Prostate gland (tissue), 2 donors: Measurements from ENCODE around the gene ATMIN. TPM values are rescaled to one million over a fixed set of nuclear protein-coding genes. Genes with fewer than 3 reads are reported as not detected.

Experiments
- DNase-seq: peaks from one replicate; pipeline ENCODE4 v3.0.0-alpha.2; 2019; ENCODE audit warnings: low spot score
- H3K27ac ChIP-seq, 2 donors: fragments of 200-600 bp; sonication (generic); 2 replicates each; pipeline ENCODE4 v1.5.1; 2017 to 2019
- H3K27me3 ChIP-seq: fragments of 200-600 bp; sonication (generic); replicated peaks from 2 replicates; pipeline ENCODE4 v1.5.1; 2019; ENCODE audit not compliant: insufficient read depth
- H3K36me3 ChIP-seq, 2 donors: fragments of 200-600 bp; sonication (generic); 1 replicate in 1 of 2; 2 replicates in 1 of 2; pipeline versions ENCODE4 v1.5.1 to v1.8.1; 2017 to 2019
- H3K4me1 ChIP-seq: fragments of 200-600 bp; sonication (generic); replicated peaks from 2 replicates; pipeline ENCODE4 v1.5.1; 2019
- H3K4me3 ChIP-seq, 2 donors: fragments of 200-600 bp; sonication (generic); 2 replicates each; pipeline ENCODE4 v1.5.1; 2017 to 2019
- H3K9me3 ChIP-seq: fragments of 200-600 bp; sonication (generic); 2 replicates; pipeline ENCODE4 v1.5.1; 2017
- POLR2A ChIP-seq: fragments of 450-650 bp; IDR thresholded peaks from one replicate; pipeline ENCODE4 v1.6.1; 2016; ENCODE audit warnings: antibody characterized with exemption, mild to moderate bottlenecking
- POLR2AphosphoS5 ChIP-seq: sonication (generic); formaldehyde crosslinking; IDR thresholded peaks from one replicate; pipeline ENCODE4 v1.6.1; 2017; ENCODE audit warnings: antibody characterized with exemption
- WGBS: methylation state at CpG from one replicate; pipeline ENCODE4 v1.1.5; 2018; 5-methylcytosine and 5-hydroxymethylcytosine counted together
- intact Hi-C: fragments of 100-400 bp; cut with DNase I; formaldehyde crosslinking; loops from one replicate; pipeline ENCODE4 v1.14.2; 2022
- total RNA-seq, 2 donors: library from RNA; depleted of rRNA; stranded (reverse); fragments of >200 nt; gene quantifications; one replicate each; pipeline ENCODE4 v1.1.0, GENCODE V29; 2016
- TF ChIP-seq, protein P1 (sequence below), 4 experiments: fragments of 200-600 bp in 2 of 4; fragments of 450-650 bp in 2 of 4; sonication (generic) in 2 of 4; IDR thresholded peaks; 1 replicate in 3 of 4; 2 replicates in 1 of 4; pipeline ENCODE4 v1.5.1; 2016 to 2019; ENCODE audit warnings: antibody characterized with exemption in 4 of 4, mild to moderate bottlenecking in 2 of 4, moderate library complexity in 2 of 4

Gene ATMIN
- total RNA-seq, 2 donors from 2014 or later: 47.1 to 62.4 TPM

DNA sequence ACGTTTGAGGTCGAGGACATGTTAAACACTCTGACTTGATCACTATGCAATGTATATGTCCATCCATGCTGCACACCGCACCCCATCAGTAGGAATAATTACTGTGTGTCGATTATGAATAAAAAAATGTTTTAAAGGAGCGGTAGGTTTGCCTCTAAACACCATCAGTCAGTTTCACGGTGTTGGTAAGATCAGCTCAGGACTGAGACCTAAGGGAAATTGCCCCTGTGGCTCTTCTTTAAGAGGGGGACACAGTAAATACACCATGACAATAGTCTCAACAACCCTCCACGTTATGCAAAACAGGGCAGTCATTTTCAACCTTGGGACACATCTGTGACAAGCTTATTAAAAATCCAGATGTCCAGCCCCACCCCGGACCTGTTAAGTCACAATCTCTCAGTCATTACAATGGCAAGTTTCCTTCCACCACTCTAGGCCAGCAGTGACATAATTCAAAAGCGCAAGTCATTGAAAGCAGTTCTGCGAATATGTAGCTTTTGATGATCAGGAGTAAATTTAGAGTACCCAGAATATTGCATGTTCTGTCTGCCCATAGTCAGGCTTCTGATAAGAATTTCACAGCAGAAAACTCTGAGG is 1.2 kb downstream of the ATMIN start:
- TF ChIP-seq, protein P1, sequence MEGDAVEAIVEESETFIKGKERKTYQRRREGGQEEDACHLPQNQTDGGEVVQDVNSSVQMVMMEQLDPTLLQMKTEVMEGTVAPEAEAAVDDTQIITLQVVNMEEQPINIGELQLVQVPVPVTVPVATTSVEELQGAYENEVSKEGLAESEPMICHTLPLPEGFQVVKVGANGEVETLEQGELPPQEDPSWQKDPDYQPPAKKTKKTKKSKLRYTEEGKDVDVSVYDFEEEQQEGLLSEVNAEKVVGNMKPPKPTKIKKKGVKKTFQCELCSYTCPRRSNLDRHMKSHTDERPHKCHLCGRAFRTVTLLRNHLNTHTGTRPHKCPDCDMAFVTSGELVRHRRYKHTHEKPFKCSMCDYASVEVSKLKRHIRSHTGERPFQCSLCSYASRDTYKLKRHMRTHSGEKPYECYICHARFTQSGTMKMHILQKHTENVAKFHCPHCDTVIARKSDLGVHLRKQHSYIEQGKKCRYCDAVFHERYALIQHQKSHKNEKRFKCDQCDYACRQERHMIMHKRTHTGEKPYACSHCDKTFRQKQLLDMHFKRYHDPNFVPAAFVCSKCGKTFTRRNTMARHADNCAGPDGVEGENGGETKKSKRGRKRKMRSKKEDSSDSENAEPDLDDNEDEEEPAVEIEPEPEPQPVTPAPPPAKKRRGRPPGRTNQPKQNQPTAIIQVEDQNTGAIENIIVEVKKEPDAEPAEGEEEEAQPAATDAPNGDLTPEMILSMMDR (IDR thresholded peaks at IDR 0.05): no peak
- TF ChIP-seq POLR2AphosphoS5: no peak
- no peak for TF ChIP-seq POLR2A
- H3K9me3 ChIP-seq: no peaks in the 10 kb centered on the region
- H3K27me3 ChIP-seq: no peaks in the 10 kb centered on the region
- WGBS: 21% methylated on average over 10 of the region's 10 CpGs
- intact Hi-C loops: loop anchor here (2.0 to 10.0 kb wide), 2 partner anchors 40 to 278 kb away; partner anchors contain the start of genes C16orf46 and GAN
- H3K27ac ChIP-seq: peak overlapping the region; percentile 53 to 73
- DNase-seq: no peak
- H3K4me1 ChIP-seq: peaks cover 5% of the 10 kb centered on the region
- H3K4me3 ChIP-seq: peak overlapping the region; percentile 77
- H3K36me3 ChIP-seq: peaks cover 0 to 2% of the 10 kb centered on the region in 2 donors

DNA sequence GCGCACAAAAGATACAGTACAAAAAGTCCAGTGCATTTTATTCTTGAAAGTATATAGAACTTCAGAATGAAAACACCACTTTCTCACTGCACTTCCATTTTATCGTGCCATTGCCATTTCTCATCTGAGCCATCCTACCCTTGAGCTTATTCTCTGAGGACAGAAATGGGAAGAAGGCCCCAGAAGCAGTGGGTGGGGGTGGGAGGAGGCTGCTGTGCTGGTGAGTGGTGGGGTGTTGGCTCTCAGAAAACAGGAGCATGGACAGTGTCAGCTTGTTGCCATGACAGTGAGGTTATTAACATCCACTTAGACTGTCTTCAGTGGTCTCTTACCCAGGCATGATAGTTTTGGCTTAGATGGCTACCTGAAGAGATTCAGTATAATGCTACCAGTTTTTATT is 4.5 kb downstream of the ATMIN start:
- Histone ChIP-seq H3K9me3 (no peaks in the 10 kb centered on the region), H3K4me3 (no peak overlapping the region), H3K4me1 (peaks cover 5% of the 10 kb centered on the region), H3K36me3 (peaks cover 0 to 13% of the 10 kb centered on the region in 2 donors), H3K27me3 (no peaks in the 10 kb centered on the region), H3K27ac (no peak overlapping the region)
- intact Hi-C loops: no loop called here
- TF ChIP-seq, protein P1 (IDR thresholded peaks at IDR 0.05): no peak
- TF ChIP-seq POLR2A (no peak), POLR2AphosphoS5 (no peak)
- WGBS: 90% methylated on average over 2 of the region's 2 CpGs
- DNase-seq: no peak

DNA sequence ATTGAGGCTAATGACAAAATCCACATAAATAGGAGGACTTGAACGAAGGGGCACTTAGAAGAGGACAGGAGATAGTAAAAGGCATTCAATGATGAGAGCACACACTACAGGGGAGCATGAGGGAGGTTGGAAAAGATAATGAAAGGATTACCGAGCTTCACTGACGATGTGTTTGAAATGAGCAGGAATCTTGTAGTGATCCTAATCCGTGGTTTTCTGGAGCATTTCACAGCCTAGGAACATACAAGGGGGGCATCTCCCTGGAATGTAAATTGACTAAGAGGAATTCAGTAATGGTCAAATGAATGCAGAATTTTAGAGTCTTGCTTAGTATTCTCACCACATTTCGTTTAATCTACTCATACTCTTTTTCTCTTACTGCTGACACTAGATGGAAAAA is 5.2 kb downstream of the ATMIN start:
- H3K27me3 ChIP-seq: no peaks in the 10 kb centered on the region
- intact Hi-C loops: no loop called here
- 84% methylated on average over 5 of the region's 5 CpGs for WGBS
- DNase-seq: no peak
- H3K36me3 ChIP-seq: peaks cover 0 to 13% of the 10 kb centered on the region in 2 donors
- no peak overlapping the region for H3K27ac ChIP-seq
- peaks cover 5% of the 10 kb centered on the region for H3K4me1 ChIP-seq
- no peaks in the 10 kb centered on the region for H3K9me3 ChIP-seq
- H3K4me3 ChIP-seq: no peak overlapping the region
- TF ChIP-seq POLR2A (no peak), POLR2AphosphoS5 (no peak)
- TF ChIP-seq, protein P1 (IDR thresholded peaks at IDR 0.05): no peak

DNA sequence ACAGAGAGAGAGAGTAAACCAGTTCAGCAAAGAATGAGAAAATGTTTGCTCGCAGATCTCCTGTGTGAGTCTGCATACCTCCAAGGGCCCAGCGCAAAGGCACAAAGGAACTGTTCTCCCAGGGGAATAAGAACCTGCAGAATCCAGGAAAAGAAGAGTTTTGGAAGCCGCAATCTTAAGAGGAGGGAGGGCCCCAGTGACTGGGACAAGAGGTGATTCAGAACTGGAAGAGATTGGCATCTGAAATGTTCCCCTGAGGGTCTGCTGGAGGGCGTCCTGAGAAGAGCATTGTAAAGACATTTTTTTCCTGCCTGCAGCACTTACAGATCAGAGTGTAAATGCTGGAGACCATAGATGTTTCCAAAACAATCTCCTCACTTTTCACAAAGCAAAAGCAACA is 6.1 kb downstream of the ATMIN start:
- Histone ChIP-seq H3K27ac (no peak overlapping the region), H3K4me1 (peaks cover 5% of the 10 kb centered on the region), H3K4me3 (no peak overlapping the region), H3K36me3 (peaks cover 0 to 13% of the 10 kb centered on the region in 2 donors), H3K9me3 (no peaks in the 10 kb centered on the region), H3K27me3 (no peaks in the 10 kb centered on the region)
- DNase-seq: no peak
- TF ChIP-seq, protein P1 (IDR thresholded peaks at IDR 0.05): no peak
- TF ChIP-seq POLR2A (no peak), POLR2AphosphoS5 (no peak)
- intact Hi-C loops: no loop called here
- WGBS: 73% methylated on average over 4 of the region's 4 CpGs

DNA sequence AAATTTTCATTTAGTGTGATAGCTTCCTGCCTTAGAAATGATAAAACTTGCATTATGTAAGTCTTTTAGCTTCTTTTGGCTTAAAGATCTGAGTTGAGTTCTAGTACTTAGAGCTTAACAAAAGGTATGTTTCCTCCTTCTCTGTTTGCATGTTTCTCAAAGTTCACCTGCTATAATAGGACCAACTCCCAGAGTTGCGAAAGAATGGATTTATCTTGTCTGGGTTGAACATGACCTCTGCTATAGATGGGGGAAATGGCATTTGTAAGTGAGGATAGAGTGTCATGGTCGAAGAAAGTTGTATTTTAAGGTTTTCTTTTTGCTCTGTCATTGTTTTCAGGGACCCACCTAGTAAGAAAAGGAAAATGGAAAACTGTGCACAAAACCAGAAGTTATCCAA is 7.2 kb downstream of the ATMIN start:
- intact Hi-C loops: no loop called here
- H3K9me3 ChIP-seq: no peaks in the 10 kb centered on the region
- no peak overlapping the region for H3K27ac ChIP-seq
- H3K36me3 ChIP-seq: peaks cover 0 to 13% of the 10 kb centered on the region in 2 donors
- TF ChIP-seq, protein P1 (IDR thresholded peaks at IDR 0.05): no peak
- TF ChIP-seq POLR2A (no peak), POLR2AphosphoS5 (no peak)
- peaks cover under 1% of the 10 kb centered on the region for H3K4me1 ChIP-seq
- H3K27me3 ChIP-seq: no peaks in the 10 kb centered on the region
- no peak overlapping the region for H3K4me3 ChIP-seq
- WGBS: 96% methylated on average over 2 of the region's 2 CpGs
- DNase-seq: no peak
